ENCODE data around the gene LINGO4. TPM values are rescaled to one million over a fixed set of nuclear protein-coding genes. Genes with fewer than 3 reads are reported as not detected.

The LINGO4 gene
- polyA plus RNA-seq, 1 donor (not counting 4 experiments of a cell fraction or from before 2014, with no cell fraction given): not detected

GRCh38 chr1:151819976-151820623 is 14.9 kb upstream of the LINGO4 start:
- H3K27ac ChIP-seq (ENCODE audit: control insufficient read depth, insufficient read depth, low read length): no peak overlapping the region
- FAIRE-seq: peak; percentile 73
- no peak for DNase-seq (ENCODE audit: low read depth, low spot score)

GRCh38 chr1:151819227-151819835 is 14.1 kb upstream of the LINGO4 start:
- no peaks in the 10 kb centered on the region for H3K36me3 ChIP-seq (ENCODE audit: control insufficient read depth in 2 of 2, extremely low read depth in 1 of 2, insufficient read depth in 2 of 2, low read length in 2 of 2)
- H2AFZ ChIP-seq (ENCODE audit: control insufficient read depth, low read length): no peak overlapping the region
- DNase-seq (ENCODE audit: low read depth, low spot score) (no peak), FAIRE-seq (no peak)
- H3K9ac ChIP-seq (ENCODE audit: control insufficient read depth, extremely low read depth, insufficient read depth, low read length): no peak overlapping the region
- no peaks in the 10 kb centered on the region for H4K20me1 ChIP-seq (ENCODE audit: control insufficient read depth, extremely low read depth, insufficient read depth, low read length)
- H3K9me3 ChIP-seq (ENCODE audit: control insufficient read depth, low read depth, low read length): no peaks in the 10 kb centered on the region
- H3K9me1 ChIP-seq (ENCODE audit: control insufficient read depth, extremely low read depth, insufficient read depth, low read length): no peaks in the 10 kb centered on the region
- H3K4me2 ChIP-seq (ENCODE audit: control insufficient read depth, extremely low read depth, insufficient read depth, low read depth, low read length): no peak overlapping the region
- H3K27me3 ChIP-seq (ENCODE audit: control insufficient read depth, extremely low read depth, insufficient read depth, low read length): no peaks in the 10 kb centered on the region
- H3K27ac ChIP-seq (ENCODE audit: control insufficient read depth, insufficient read depth, low read length): no peak overlapping the region
- TF ChIP-seq CTCF (optimal IDR thresholded peaks at IDR 0.05 in 1 of 3, IDR thresholded peaks at IDR 0.05 in 1 of 3, conservative IDR thresholded peaks at IDR 0.05 in 1 of 3; ENCODE audit: extremely low read depth in 1 of 3, insufficient read depth in 2 of 3, low read length in 3 of 3) (no peak), EZH2 (IDR thresholded peaks at IDR 0.05; ENCODE audit: low read length) (no peak)
- dilution Hi-C loops (cut with MboI; ENCODE audit: extremely low pct_ligation_motif_present, low sequenced_read_pairs): no loop called here
- H3K79me2 ChIP-seq (ENCODE audit: control insufficient read depth, insufficient read depth, low read length): no peaks in the 10 kb centered on the region
- no peak overlapping the region for H3K4me3 ChIP-seq (ENCODE audit: control insufficient read depth in 2 of 3, extremely low read depth in 1 of 3, insufficient read depth in 2 of 3, low read depth in 1 of 3, low read length in 3 of 3)
- H3K4me1 ChIP-seq (ENCODE audit: control insufficient read depth, extremely low read depth, insufficient read depth, low read length): peaks cover 17% of the 10 kb centered on the region

More at GRCh38 chr1:151819976-151820623, 14.9 kb upstream of the LINGO4 start:
- Histone ChIP-seq H3K27me3 (ENCODE audit: control insufficient read depth, extremely low read depth, insufficient read depth, low read length) (no peaks in the 10 kb centered on the region), H3K36me3 (ENCODE audit: control insufficient read depth in 2 of 2, extremely low read depth in 1 of 2, insufficient read depth in 2 of 2, low read length in 2 of 2) (no peaks in the 10 kb centered on the region), H3K9me3 (ENCODE audit: control insufficient read depth, low read depth, low read length) (no peaks in the 10 kb centered on the region), H4K20me1 (ENCODE audit: control insufficient read depth, extremely low read depth, insufficient read depth, low read length) (no peaks in the 10 kb centered on the region), H3K4me2 (ENCODE audit: control insufficient read depth, extremely low read depth, insufficient read depth, low read depth, low read length) (no peak overlapping the region), H3K4me3 (ENCODE audit: control insufficient read depth in 2 of 3, extremely low read depth in 1 of 3, insufficient read depth in 2 of 3, low read depth in 1 of 3, low read length in 3 of 3) (no peak overlapping the region), H3K4me1 (ENCODE audit: control insufficient read depth, extremely low read depth, insufficient read depth, low read length) (peaks cover 17% of the 10 kb centered on the region), H2AFZ (ENCODE audit: control insufficient read depth, low read length) (no peak overlapping the region), H3K79me2 (ENCODE audit: control insufficient read depth, insufficient read depth, low read length) (no peaks in the 10 kb centered on the region), H3K9ac (ENCODE audit: control insufficient read depth, extremely low read depth, insufficient read depth, low read length) (no peak overlapping the region), H3K9me1 (ENCODE audit: control insufficient read depth, extremely low read depth, insufficient read depth, low read length) (no peaks in the 10 kb centered on the region)
- TF ChIP-seq CTCF (optimal IDR thresholded peaks at IDR 0.05 in 1 of 3, IDR thresholded peaks at IDR 0.05 in 1 of 3, conservative IDR thresholded peaks at IDR 0.05 in 1 of 3; ENCODE audit: extremely low read depth in 1 of 3, insufficient read depth in 2 of 3, low read length in 3 of 3): no peak
- TF ChIP-seq EZH2 (IDR thresholded peaks at IDR 0.05; ENCODE audit: low read length): no peak
- dilution Hi-C loops (cut with MboI; ENCODE audit: extremely low pct_ligation_motif_present, low sequenced_read_pairs): no loop called here

Data from keratinocyte (primary cell).